Stomach smooth muscle (tissue), 2 donors: ENCODE data around the gene ANKS6.

ENCODE experiments used
- H3K27ac ChIP-seq: one replicate; pipeline ENCODE4 v1.7.0; 2013; ENCODE audit warnings: mild to moderate bottlenecking, low read length, inconsistent platforms
- H3K27me3 ChIP-seq, 2 donors: one replicate each; pipeline ENCODE4 v1.7.0; 2013; ENCODE audit warnings: low read length in 2 of 2; ENCODE audit not compliant: insufficient read depth in 2 of 2, control insufficient read depth in 1 of 2
- H3K36me3 ChIP-seq, 2 donors: one replicate each; pipeline ENCODE4 v1.7.0; 2013; ENCODE audit warnings: low read length in 2 of 2; ENCODE audit not compliant: control insufficient read depth in 2 of 2, insufficient read depth in 2 of 2
- H3K4me1 ChIP-seq: one replicate; pipeline ENCODE4 v1.7.0; 2013; ENCODE audit warnings: low read length; ENCODE audit not compliant: control insufficient read depth, insufficient read depth
- H3K4me3 ChIP-seq, 2 donors: one replicate each; pipeline ENCODE4 v1.7.0; 2013; ENCODE audit warnings: low read length in 2 of 2
- H3K9ac ChIP-seq, 2 donors: one replicate each; pipeline ENCODE4 v1.7.0; 2013; ENCODE audit warnings: low read length in 2 of 2, mild to moderate bottlenecking in 1 of 2
- H3K9me3 ChIP-seq, 2 donors: one replicate each; pipeline ENCODE4 v1.7.0; 2013; ENCODE audit warnings: low read length in 2 of 2; ENCODE audit not compliant: control insufficient read depth in 2 of 2
- donor health status: healthy.
- donor health status: Pancreatic carcinoma.

The ANKS6 gene

GRCh38 chr9:98796364-98797101, at the start of gene ANKS6:
Gene ANKS6, minus strand, starts transcription at chr9:98796555. Its CDS starts 64 bp downstream, at chr9:98796491.
- H3K4me1 ChIP-seq, result peaks cover 22% of the 10 kb centered on the region
- peaks cover 0 to 6% of the 10 kb centered on the region in 2 donors for H3K36me3 ChIP-seq
- peak within 1 kb of the TSS; percentile 69 to 76 for H3K4me3 ChIP-seq
- no peaks in the 10 kb centered on the region for H3K9me3 ChIP-seq
- no peaks in the 10 kb centered on the region for H3K27me3 ChIP-seq
- H3K9ac ChIP-seq, result peak within 1 kb of the TSS; percentile 86 to 94
- peak within 1 kb of the TSS; percentile 87 for H3K27ac ChIP-seq

GRCh38 chr9:98846081-98846480, 49.7 kb upstream of the ANKS6 start:
- Histone ChIP-seq H3K4me1 (peaks cover 14% of the 10 kb centered on the region), H3K27ac (no peak overlapping the region), H3K4me3 (no peak overlapping the region), H3K36me3 (peaks cover 5 to 6% of the 10 kb centered on the region in 2 donors), H3K9ac (no peak overlapping the region), H3K27me3 (no peaks in the 10 kb centered on the region), H3K9me3 (no peaks in the 10 kb centered on the region)

GRCh38 chr9:98842510-98842909, 46.2 kb upstream of the ANKS6 start:
- Histone ChIP-seq H3K27ac (no peak overlapping the region), H3K36me3 (peaks cover 8 to 15% of the 10 kb centered on the region in 2 donors), H3K4me1 (no peaks in the 10 kb centered on the region), H3K9me3 (no peaks in the 10 kb centered on the region), H3K27me3 (no peaks in the 10 kb centered on the region), H3K9ac (no peak overlapping the region), H3K4me3 (no peak overlapping the region)

- no peak overlapping the region for H3K4me3 ChIP-seq
- no peaks in the 10 kb centered on the region for H3K9me3 ChIP-seq
- H3K9ac ChIP-seq, result no peak overlapping the region
- no peaks in the 10 kb centered on the region for H3K4me1 ChIP-seq
- H3K27ac ChIP-seq, result no peak overlapping the region
- no peaks in the 10 kb centered on the region for H3K27me3 ChIP-seq
- H3K36me3 ChIP-seq, result peaks cover 9 to 18% of the 10 kb centered on the region in 2 donors
Measured at GRCh38 chr9:98839724-98840123, 43.4 kb upstream of the ANKS6 start.

GRCh38 chr9:98838868-98839565, 42.7 kb upstream of the ANKS6 start:
- H3K9ac ChIP-seq, result no peak overlapping the region
- H3K9me3 ChIP-seq, result no peaks in the 10 kb centered on the region
- no peaks in the 10 kb centered on the region for H3K27me3 ChIP-seq
- H3K4me1 ChIP-seq, result no peaks in the 10 kb centered on the region
- H3K4me3 ChIP-seq, result no peak overlapping the region
- peaks cover 9 to 18% of the 10 kb centered on the region in 2 donors for H3K36me3 ChIP-seq
- no peak overlapping the region for H3K27ac ChIP-seq

GRCh38 chr9:98838155-98838867, 42.0 kb upstream of the ANKS6 start:
- Histone ChIP-seq H3K36me3 (peaks cover 9 to 18% of the 10 kb centered on the region in 2 donors), H3K4me1 (no peaks in the 10 kb centered on the region), H3K27me3 (no peaks in the 10 kb centered on the region), H3K9ac (no peak overlapping the region), H3K4me3 (no peak overlapping the region), H3K27ac (no peak overlapping the region), H3K9me3 (no peaks in the 10 kb centered on the region)

- H3K36me3 ChIP-seq, result peaks cover 9 to 20% of the 10 kb centered on the region in 2 donors
- H3K9ac ChIP-seq, result no peak overlapping the region
- H3K27ac ChIP-seq, result no peak overlapping the region
- no peaks in the 10 kb centered on the region for H3K9me3 ChIP-seq
- H3K4me1 ChIP-seq, result no peaks in the 10 kb centered on the region
- H3K27me3 ChIP-seq, result no peaks in the 10 kb centered on the region
- H3K4me3 ChIP-seq, result no peak overlapping the region
Measured at GRCh38 chr9:98837516-98837915, 41.2 kb upstream of the ANKS6 start.

- no peaks in the 10 kb centered on the region for H3K4me1 ChIP-seq
- no peak overlapping the region for H3K9ac ChIP-seq
- H3K36me3 ChIP-seq, result peaks cover 8 to 23% of the 10 kb centered on the region in 2 donors
- H3K27me3 ChIP-seq, result no peaks in the 10 kb centered on the region
- no peak overlapping the region for H3K4me3 ChIP-seq
- no peaks in the 10 kb centered on the region for H3K9me3 ChIP-seq
- no peak overlapping the region for H3K27ac ChIP-seq
Measured at GRCh38 chr9:98836206-98836605, 39.9 kb upstream of the ANKS6 start.

- no peaks in the 10 kb centered on the region for H3K27me3 ChIP-seq
- H3K36me3 ChIP-seq, result peaks cover 5 to 22% of the 10 kb centered on the region in 2 donors
- H3K4me3 ChIP-seq, result no peak overlapping the region
- no peak overlapping the region for H3K27ac ChIP-seq
- H3K9me3 ChIP-seq, result no peaks in the 10 kb centered on the region
- no peak overlapping the region for H3K9ac ChIP-seq
- H3K4me1 ChIP-seq, result no peaks in the 10 kb centered on the region
Measured at GRCh38 chr9:98834386-98834785, 38.0 kb upstream of the ANKS6 start.

GRCh38 chr9:98833090-98833956, 37.0 kb upstream of the ANKS6 start:
- Histone ChIP-seq H3K27ac (no peak overlapping the region), H3K9me3 (no peaks in the 10 kb centered on the region), H3K4me3 (no peak overlapping the region), H3K27me3 (no peaks in the 10 kb centered on the region), H3K9ac (no peak overlapping the region), H3K4me1 (no peaks in the 10 kb centered on the region), H3K36me3 (peaks cover 5 to 20% of the 10 kb centered on the region in 2 donors)
